ENCODE results near the gene BTN2A1.
A peak's percentile ranks its signal among the peaks of the same experiment; 100 is the strongest.

BTN2A1 gene

GRCh38 chr6:26420688-26421171 is 37.0 kb upstream of the BTN2A1 start:
- TF ChIP-seq EZH2 (IDR thresholded peaks at IDR 0.05; ENCODE audit: borderline replicate concordance, low read length) (no peak), CTCF (IDR thresholded peaks at IDR 0.05; ENCODE audit: low read length) (peak; percentile 66)
- Histone ChIP-seq H3K9me3 (ENCODE audit: low read length) (peaks cover 12% of the 10 kb centered on the region; the same call in 1 of the 2 replicates), H3K9me2 (ENCODE audit: low read depth, low read length) (no peaks in the 10 kb centered on the region), H3K27ac (ENCODE audit: low read depth, low read length, poor library complexity, severe bottlenecking) (no peak overlapping the region), H3K4me1 (ENCODE audit: insufficient read depth, low read length, severe bottlenecking) (peaks cover 8% of the 10 kb centered on the region), H3K27me3 (ENCODE audit: insufficient read depth, low read length) (peaks cover 13% of the 10 kb centered on the region), H2AFZ (ENCODE audit: low read length) (no peak overlapping the region), H3K4me2 (ENCODE audit: low read length) (no peak overlapping the region; the same call in 1 of the 2 replicates), H3K4me3 (ENCODE audit: low read depth, low read length, poor library complexity, severe bottlenecking) (no peak overlapping the region), H3F3A (ENCODE audit: insufficient read depth, low read length) (no peaks in the 10 kb centered on the region), H3K36me3 (ENCODE audit: insufficient read depth, low read length) (no peaks in the 10 kb centered on the region; the same call in 1 of the 2 replicates), H3K79me2 (ENCODE audit: insufficient read depth, low read length) (no peaks in the 10 kb centered on the region), H4K20me1 (ENCODE audit: insufficient read depth, low read length) (no peaks in the 10 kb centered on the region), H3K9ac (ENCODE audit: low read length) (no peak overlapping the region)

- Histone ChIP-seq H3K4me1 (ENCODE audit: insufficient read depth, low read length, severe bottlenecking) (peaks cover 8% of the 10 kb centered on the region), H2AFZ (ENCODE audit: low read length) (no peak overlapping the region), H3K36me3 (ENCODE audit: insufficient read depth, low read length) (no peaks in the 10 kb centered on the region; the same call in 1 of the 2 replicates), H3K27ac (ENCODE audit: low read depth, low read length, poor library complexity, severe bottlenecking) (no peak overlapping the region), H3K9me2 (ENCODE audit: low read depth, low read length) (no peaks in the 10 kb centered on the region), H3K4me2 (ENCODE audit: low read length) (peak overlapping the region; percentile 20; the same call in 1 of the 2 replicates), H3K9me3 (ENCODE audit: low read length) (peaks cover 12% of the 10 kb centered on the region; the same call in 1 of the 2 replicates), H3K4me3 (ENCODE audit: low read depth, low read length, poor library complexity, severe bottlenecking) (peak overlapping the region; percentile 2), H3K79me2 (ENCODE audit: insufficient read depth, low read length) (no peaks in the 10 kb centered on the region), H4K20me1 (ENCODE audit: insufficient read depth, low read length) (no peaks in the 10 kb centered on the region), H3K9ac (ENCODE audit: low read length) (no peak overlapping the region), H3F3A (ENCODE audit: insufficient read depth, low read length) (no peaks in the 10 kb centered on the region), H3K27me3 (ENCODE audit: insufficient read depth, low read length) (peaks cover 9% of the 10 kb centered on the region)
- TF ChIP-seq CTCF (IDR thresholded peaks at IDR 0.05; ENCODE audit: low read length) (no peak), EZH2 (IDR thresholded peaks at IDR 0.05; ENCODE audit: borderline replicate concordance, low read length) (no peak)
Observed at GRCh38 chr6:26421259-26422144, 36.3 kb upstream of the BTN2A1 start.

- Histone ChIP-seq H3F3A (ENCODE audit: insufficient read depth, low read length) (no peaks in the 10 kb centered on the region), H2AFZ (ENCODE audit: low read length) (no peak overlapping the region), H3K9me2 (ENCODE audit: low read depth, low read length) (no peaks in the 10 kb centered on the region), H3K79me2 (ENCODE audit: insufficient read depth, low read length) (no peaks in the 10 kb centered on the region), H3K9me3 (ENCODE audit: low read length) (peaks cover 10% of the 10 kb centered on the region; the same call in 1 of the 2 replicates), H3K4me3 (ENCODE audit: low read depth, low read length, poor library complexity, severe bottlenecking) (no peak overlapping the region), H3K27me3 (ENCODE audit: insufficient read depth, low read length) (peaks cover 9% of the 10 kb centered on the region; the same call in 1 of the 2 replicates), H3K36me3 (ENCODE audit: insufficient read depth, low read length) (no peaks in the 10 kb centered on the region), H3K4me2 (ENCODE audit: low read length) (no peak overlapping the region), H3K27ac (ENCODE audit: low read depth, low read length, poor library complexity, severe bottlenecking) (no peak overlapping the region), H4K20me1 (ENCODE audit: insufficient read depth, low read length) (no peaks in the 10 kb centered on the region), H3K9ac (ENCODE audit: low read length) (no peak overlapping the region), H3K4me1 (ENCODE audit: insufficient read depth, low read length, severe bottlenecking) (peaks cover 8% of the 10 kb centered on the region)
- TF ChIP-seq EZH2 (IDR thresholded peaks at IDR 0.05; ENCODE audit: borderline replicate concordance, low read length) (no peak), CTCF (IDR thresholded peaks at IDR 0.05; ENCODE audit: low read length) (no peak)
Observed at GRCh38 chr6:26422329-26422728, 35.4 kb upstream of the BTN2A1 start.

Measured in OCI-LY1 (cell line).